Ectodermal cell (in vitro differentiated cells): ENCODE measurements around the gene GJB5.

Source experiments
- H3K27ac ChIP-seq: 2 replicates; pipeline ENCODE4 v1.7.0; 2013; ENCODE audit warnings: mild to moderate bottlenecking, low read depth, low read length; ENCODE audit not compliant: insufficient read depth, poor library complexity, severe bottlenecking
- H3K27me3 ChIP-seq: 2 replicates; pipeline ENCODE4 v1.7.0; 2013; ENCODE audit warnings: mild to moderate bottlenecking, low read length; ENCODE audit not compliant: insufficient read depth, control insufficient read depth, poor library complexity, severe bottlenecking
- H3K36me3 ChIP-seq: one replicate; pipeline ENCODE4 v1.7.0; 2013; ENCODE audit warnings: low read length; ENCODE audit not compliant: control insufficient read depth, insufficient read depth
- H3K4me1 ChIP-seq: one replicate; pipeline ENCODE4 v1.7.0; 2013; ENCODE audit warnings: low read length; ENCODE audit not compliant: control insufficient read depth, insufficient read depth
- H3K4me3 ChIP-seq: 2 replicates; pipeline ENCODE4 v1.7.0; 2013; ENCODE audit warnings: low read depth, low read length, control low read depth; ENCODE audit not compliant: insufficient read depth
- H3K9me3 ChIP-seq: 2 replicates; pipeline ENCODE4 v1.7.0; 2013; ENCODE audit warnings: mild to moderate bottlenecking, low read length, moderate library complexity; ENCODE audit not compliant: control insufficient read depth
- WGBS, 2 experiments: methylation state at CpG; one replicate each; pipeline ENCODE4 v1.1.7; 2013; ENCODE audit warnings: missing lambda C conversion rate in 2 of 2; 5-methylcytosine and 5-hydroxymethylcytosine counted together

Gene GJB5

DNA sequence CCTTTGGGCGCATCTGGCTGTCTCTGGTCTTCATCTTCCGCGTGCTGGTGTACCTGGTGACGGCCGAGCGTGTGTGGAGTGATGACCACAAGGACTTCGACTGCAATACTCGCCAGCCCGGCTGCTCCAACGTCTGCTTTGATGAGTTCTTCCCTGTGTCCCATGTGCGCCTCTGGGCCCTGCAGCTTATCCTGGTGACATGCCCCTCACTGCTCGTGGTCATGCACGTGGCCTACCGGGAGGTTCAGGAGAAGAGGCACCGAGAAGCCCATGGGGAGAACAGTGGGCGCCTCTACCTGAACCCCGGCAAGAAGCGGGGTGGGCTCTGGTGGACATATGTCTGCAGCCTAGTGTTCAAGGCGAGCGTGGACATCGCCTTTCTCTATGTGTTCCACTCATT, 2.5 kb downstream of the GJB5 start:
- no peaks in the 10 kb centered on the region for H3K9me3 ChIP-seq
- H3K27me3 ChIP-seq, result no peaks in the 10 kb centered on the region
- no peaks in the 10 kb centered on the region for H3K36me3 ChIP-seq
- H3K4me3 ChIP-seq, result no peak overlapping the region
- no peaks in the 10 kb centered on the region for H3K4me1 ChIP-seq
- no peak overlapping the region for H3K27ac ChIP-seq
- 94 to 95% methylated on average over 21 of the region's 21 CpGs for WGBS, 2 experiments

DNA sequence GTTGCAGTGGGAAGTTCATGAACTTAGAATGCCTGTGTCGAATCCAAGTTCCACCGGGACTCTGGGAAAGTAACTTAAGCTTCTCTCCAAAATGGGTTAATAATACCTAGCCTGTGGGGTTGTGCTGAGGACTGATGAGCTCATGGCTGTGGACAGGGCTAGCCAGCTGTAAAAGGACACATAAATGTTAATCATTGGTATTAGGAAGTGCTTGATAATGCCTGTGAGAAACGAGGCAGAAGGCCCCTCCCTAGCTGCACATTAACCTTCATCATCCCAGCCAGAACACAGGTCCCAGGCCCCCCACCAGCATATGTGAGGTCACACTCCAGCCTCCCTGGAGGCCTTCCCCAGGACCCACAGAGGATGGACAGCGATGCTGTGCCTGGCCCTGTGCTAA, 3.9 kb downstream of the GJB5 start:
- Histone ChIP-seq H3K27me3 (no peaks in the 10 kb centered on the region), H3K4me1 (no peaks in the 10 kb centered on the region), H3K36me3 (no peaks in the 10 kb centered on the region), H3K9me3 (no peaks in the 10 kb centered on the region), H3K4me3 (no peak overlapping the region), H3K27ac (no peak overlapping the region)
- 89 to 92% methylated on average over 4 of the region's 4 CpGs for WGBS, 2 experiments

DNA sequence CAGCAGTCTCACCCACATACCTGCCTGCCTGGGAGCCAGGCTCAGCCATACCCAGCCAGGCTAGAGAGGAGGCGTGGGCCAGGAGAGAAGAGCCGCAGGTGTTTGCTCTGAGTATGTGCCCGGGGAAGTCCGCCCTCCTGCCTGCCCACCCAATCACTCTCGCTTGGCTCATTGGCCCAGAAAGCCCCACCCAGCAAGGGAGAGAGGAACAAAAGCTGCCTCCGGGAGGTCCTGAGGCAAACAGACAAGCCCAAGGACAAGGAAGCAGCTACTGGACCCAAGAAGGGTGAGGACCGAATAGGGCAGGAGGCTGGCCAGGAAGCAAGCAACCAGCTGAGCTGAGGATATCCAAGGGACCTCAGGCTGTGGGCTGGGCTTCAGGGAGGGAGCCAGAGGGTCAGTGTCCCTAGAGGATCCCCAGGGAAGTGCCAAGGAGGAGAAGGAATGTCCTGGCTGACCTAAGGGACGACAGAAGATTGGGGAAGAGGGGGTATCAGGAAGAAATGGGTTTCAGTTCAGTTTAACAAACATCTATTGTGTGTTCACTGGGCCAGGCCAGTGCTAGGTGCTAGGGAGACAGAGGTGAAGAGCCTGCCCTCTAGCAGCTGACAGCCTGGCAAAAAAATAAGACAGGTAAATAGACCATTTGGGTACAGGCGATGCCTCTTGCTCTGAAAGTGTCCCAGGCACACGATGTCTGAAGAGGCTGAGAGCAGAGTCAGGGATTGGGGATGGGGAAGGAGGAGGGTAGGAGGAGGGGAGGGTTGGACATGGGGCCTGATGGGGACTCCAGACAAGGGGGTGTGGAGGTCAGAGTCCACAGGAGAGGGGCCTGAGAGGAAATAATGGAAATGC, 4.9 kb downstream of the GJB5 start, which contains the start of gene GJB4:
TSS of gene GJB4 (plus strand) at position 238 of the 855 bp plus-strand sequence. CDS start 1,515 bp downstream, outside the sequence.
- 66 to 69% methylated on average over 10 of the region's 10 CpGs for WGBS, 2 experiments
- Histone ChIP-seq H3K4me1 (no peaks in the 10 kb centered on the region), H3K9me3 (no peaks in the 10 kb centered on the region), H3K36me3 (no peaks in the 10 kb centered on the region), H3K4me3 (no peak within 1 kb of the TSS), H3K27ac (no peak within 1 kb of the TSS), H3K27me3 (no peaks in the 10 kb centered on the region)

DNA sequence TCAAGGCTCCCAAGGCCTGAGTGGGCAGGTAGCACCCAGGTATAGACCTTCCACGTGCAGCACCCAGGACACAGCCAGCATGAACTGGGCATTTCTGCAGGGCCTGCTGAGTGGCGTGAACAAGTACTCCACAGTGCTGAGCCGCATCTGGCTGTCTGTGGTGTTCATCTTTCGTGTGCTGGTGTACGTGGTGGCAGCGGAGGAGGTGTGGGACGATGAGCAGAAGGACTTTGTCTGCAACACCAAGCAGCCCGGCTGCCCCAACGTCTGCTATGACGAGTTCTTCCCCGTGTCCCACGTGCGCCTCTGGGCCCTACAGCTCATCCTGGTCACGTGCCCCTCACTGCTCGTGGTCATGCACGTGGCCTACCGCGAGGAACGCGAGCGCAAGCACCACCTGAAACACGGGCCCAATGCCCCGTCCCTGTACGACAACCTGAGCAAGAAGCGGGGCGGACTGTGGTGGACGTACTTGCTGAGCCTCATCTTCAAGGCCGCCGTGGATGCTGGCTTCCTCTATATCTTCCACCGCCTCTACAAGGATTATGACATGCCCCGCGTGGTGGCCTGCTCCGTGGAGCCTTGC, 6.4 kb downstream of the GJB5 start:
- no peaks in the 10 kb centered on the region for H3K36me3 ChIP-seq
- no peaks in the 10 kb centered on the region for H3K9me3 ChIP-seq
- no peaks in the 10 kb centered on the region for H3K4me1 ChIP-seq
- WGBS, 2 experiments, result 95 to 96% methylated on average over 33 of the region's 33 CpGs
- no peak overlapping the region for H3K4me3 ChIP-seq
- H3K27ac ChIP-seq, result no peak overlapping the region
- H3K27me3 ChIP-seq, result no peaks in the 10 kb centered on the region

DNA sequence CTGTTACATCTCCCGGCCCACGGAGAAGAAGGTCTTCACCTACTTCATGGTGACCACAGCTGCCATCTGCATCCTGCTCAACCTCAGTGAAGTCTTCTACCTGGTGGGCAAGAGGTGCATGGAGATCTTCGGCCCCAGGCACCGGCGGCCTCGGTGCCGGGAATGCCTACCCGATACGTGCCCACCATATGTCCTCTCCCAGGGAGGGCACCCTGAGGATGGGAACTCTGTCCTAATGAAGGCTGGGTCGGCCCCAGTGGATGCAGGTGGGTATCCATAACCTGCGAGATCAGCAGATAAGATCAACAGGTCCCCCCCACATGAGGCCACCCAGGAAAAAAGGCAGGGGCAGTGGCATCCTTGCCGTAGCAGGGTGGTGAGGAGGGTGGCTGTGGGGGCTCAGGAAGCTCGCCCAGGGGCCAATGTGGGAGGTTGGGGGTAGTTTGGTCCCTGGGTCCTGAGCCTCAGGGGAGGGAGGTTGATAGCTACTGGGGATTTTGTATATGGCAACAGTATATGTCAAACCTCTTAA, 7.0 kb downstream of the GJB5 start:
- no peaks in the 10 kb centered on the region for H3K9me3 ChIP-seq
- H3K4me1 ChIP-seq, result no peaks in the 10 kb centered on the region
- no peaks in the 10 kb centered on the region for H3K27me3 ChIP-seq
- H3K27ac ChIP-seq, result no peak overlapping the region
- no peaks in the 10 kb centered on the region for H3K36me3 ChIP-seq
- no peak overlapping the region for H3K4me3 ChIP-seq
- WGBS, 2 experiments, result 93% methylated on average over 13 of the region's 13 CpGs

DNA sequence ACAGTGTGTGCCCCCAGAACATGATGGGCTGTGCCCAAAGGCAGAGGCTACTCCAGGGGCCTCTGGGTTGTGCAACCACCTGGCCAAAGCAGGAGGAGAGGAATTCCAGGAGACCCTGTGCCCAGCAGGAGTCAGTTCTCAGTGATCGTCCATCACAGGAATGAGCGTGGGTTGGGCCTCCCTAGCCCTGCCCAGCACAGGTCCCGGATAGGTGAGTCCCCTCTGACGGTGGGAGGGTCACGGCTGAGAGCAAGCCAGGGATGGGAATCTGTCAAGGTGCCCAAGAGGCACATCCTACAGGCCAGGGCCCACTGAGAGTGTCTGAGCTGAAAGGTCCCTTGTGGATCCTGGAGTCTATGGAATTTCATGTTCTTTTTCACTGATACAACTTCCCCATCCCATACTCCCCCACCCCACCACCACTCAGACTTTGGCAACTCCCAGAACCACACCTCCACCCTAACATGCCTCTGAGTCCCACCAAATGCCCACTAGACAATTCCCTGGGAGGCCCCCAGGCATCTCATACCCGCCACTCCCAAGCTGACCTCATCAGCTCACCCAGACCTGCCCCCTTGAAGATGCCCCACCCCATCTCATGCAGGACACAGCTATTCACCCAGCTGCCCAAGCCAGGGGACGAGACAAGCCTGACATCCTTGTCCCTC, 7.8 kb downstream of the GJB5 start:
- Histone ChIP-seq H3K4me3 (no peak overlapping the region), H3K27ac (no peak overlapping the region), H3K36me3 (no peaks in the 10 kb centered on the region), H3K27me3 (no peaks in the 10 kb centered on the region), H3K4me1 (no peaks in the 10 kb centered on the region), H3K9me3 (no peaks in the 10 kb centered on the region)
- WGBS, 2 experiments, result 82 to 84% methylated on average over 7 of the region's 7 CpGs

DNA sequence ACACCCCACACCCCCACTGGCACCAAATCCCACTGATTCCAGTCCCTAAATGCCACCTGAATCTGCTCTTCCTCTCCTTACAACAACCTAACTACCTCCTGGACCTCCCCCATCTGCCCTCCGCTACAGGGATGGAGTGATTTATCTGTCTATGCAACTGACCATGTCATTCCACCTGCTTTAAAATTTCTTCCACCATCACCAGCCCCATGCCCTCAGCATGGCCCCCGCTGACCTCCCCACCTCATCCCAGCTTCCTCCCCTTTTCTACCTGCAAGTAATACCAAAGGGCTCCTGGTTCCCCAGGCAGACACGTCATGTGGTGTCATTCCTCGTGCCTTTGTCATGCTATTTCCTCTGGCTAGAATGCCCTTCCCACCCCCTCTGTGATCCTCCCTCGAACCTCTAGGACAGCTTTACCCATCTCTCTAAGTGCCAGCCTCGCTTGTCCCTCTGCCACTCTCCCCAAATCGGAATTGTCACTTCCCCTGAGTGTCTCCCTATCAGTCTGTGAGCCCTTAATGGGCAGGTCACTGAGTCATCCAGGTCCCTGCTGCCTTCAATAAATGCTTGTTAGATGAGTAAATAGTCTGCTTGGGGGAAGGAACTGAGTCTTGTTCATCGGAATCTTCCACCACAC, 8.4 kb downstream of the GJB5 start:
- no peaks in the 10 kb centered on the region for H3K9me3 ChIP-seq
- H3K27me3 ChIP-seq, result no peaks in the 10 kb centered on the region
- H3K36me3 ChIP-seq, result no peaks in the 10 kb centered on the region
- H3K27ac ChIP-seq, result no peak overlapping the region
- no peak overlapping the region for H3K4me3 ChIP-seq
- H3K4me1 ChIP-seq, result no peaks in the 10 kb centered on the region
- 36 to 41% methylated on average over 8 of the region's 8 CpGs for WGBS, 2 experiments

DNA sequence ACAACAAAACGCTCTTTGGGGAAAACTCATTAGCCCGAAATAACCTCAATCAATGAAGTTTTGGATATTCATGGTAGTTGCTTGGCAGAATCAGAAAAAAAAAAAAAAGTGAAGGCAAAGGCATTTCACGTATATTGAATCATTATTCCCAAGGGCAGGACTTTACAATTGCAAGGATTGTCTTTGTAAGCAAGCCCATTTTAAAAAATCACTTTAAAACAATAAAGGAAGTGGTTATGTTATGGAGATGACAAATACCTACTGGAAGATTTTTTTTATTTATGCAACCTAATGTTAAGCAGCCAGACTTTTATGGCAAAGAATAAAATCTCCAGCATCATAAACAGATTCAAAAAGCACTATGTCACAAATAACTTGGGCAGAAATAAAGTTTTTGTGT, 14.0 kb downstream of the GJB5 start:
- H3K27ac ChIP-seq, result no peak overlapping the region
- no peaks in the 10 kb centered on the region for H3K36me3 ChIP-seq
- H3K4me1 ChIP-seq, result no peaks in the 10 kb centered on the region
- H3K9me3 ChIP-seq, result no peaks in the 10 kb centered on the region
- H3K27me3 ChIP-seq, result no peaks in the 10 kb centered on the region
- WGBS, 2 experiments, result 94% methylated on average over 2 to 3 of the region's 3 CpGs
- no peak overlapping the region for H3K4me3 ChIP-seq

DNA sequence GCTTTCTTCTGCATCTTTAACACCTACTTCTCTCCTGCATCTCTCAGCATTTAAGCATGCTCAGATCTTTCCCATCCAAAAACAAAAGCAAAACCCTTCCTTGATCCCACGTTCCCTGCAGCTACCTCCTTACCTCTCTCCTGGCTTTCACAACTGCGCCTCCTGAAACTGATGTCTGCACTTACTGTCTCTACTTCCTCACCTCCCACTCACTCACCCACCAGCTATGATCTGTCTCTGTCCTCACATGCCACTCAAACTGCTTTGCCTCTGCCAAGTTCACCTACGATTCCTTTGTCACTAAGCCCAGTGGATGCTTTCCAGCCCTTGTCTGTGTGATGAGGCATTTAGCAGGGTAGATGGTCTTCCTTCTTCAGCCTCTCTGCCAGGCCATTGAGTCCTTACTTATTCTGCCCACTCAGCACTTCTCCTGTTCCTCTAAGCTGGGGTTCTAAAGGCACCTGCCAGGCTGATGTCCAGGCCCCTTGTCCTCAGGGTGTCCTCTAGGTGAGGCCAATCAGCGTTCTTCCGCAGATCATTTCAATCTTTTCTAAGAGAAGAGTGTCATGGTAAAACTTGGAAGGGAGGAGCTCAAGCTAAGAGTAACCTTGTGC, 16.2 kb downstream of the GJB5 start:
- no peaks in the 10 kb centered on the region for H3K27me3 ChIP-seq
- 89 to 90% methylated on average over 5 of the region's 5 CpGs for WGBS, 2 experiments
- H3K27ac ChIP-seq, result no peak overlapping the region
- no peak overlapping the region for H3K4me3 ChIP-seq
- H3K4me1 ChIP-seq, result no peaks in the 10 kb centered on the region
- H3K9me3 ChIP-seq, result no peaks in the 10 kb centered on the region
- H3K36me3 ChIP-seq, result no peaks in the 10 kb centered on the region
